ENCODE data around the gene PADI4. TPM values are rescaled to one million over a fixed set of nuclear protein-coding genes. Genes with fewer than 3 reads are reported as not detected.
A peak's percentile ranks its signal among the peaks of the same experiment; 100 is the strongest.

Gene PADI4
- total RNA-seq, 1 experiment from 2014 or later = 0.26 TPM

- TF ChIP-seq, protein P1, sequence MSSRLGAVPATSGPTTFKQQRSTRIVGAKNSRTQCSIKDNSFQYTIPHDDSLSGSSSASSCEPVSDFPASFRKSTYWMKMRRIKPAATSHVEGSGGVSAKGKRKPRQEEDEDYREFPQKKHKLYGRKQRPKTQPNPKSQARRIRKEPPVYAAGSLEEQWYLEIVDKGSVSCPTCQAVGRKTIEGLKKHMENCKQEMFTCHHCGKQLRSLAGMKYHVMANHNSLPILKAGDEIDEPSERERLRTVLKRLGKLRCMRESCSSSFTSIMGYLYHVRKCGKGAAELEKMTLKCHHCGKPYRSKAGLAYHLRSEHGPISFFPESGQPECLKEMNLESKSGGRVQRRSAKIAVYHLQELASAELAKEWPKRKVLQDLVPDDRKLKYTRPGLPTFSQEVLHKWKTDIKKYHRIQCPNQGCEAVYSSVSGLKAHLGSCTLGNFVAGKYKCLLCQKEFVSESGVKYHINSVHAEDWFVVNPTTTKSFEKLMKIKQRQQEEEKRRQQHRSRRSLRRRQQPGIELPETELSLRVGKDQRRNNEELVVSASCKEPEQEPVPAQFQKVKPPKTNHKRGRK (CRISPR knock-in tag; IDR thresholded peaks at IDR 0.05; ENCODE audit: borderline replicate concordance) = no peak
- TF ChIP-seq CREM (CRISPR knock-in tag; IDR thresholded peaks at IDR 0.05) = no peak
- no peak for TF ChIP-seq NR3C1 (CRISPR knock-in tag; conservative IDR thresholded peaks at IDR 0.05; ENCODE audit: low read depth)
- TF ChIP-seq, protein P2, sequence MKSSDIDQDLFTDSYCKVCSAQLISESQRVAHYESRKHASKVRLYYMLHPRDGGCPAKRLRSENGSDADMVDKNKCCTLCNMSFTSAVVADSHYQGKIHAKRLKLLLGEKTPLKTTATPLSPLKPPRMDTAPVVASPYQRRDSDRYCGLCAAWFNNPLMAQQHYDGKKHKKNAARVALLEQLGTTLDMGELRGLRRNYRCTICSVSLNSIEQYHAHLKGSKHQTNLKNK (CRISPR knock-in tag; IDR thresholded peaks at IDR 0.05) = no peak
- TF ChIP-seq RELA (CRISPR knock-in tag; IDR thresholded peaks at IDR 0.05; ENCODE audit: borderline replicate concordance) = no peak
- TF ChIP-seq, protein P3, sequence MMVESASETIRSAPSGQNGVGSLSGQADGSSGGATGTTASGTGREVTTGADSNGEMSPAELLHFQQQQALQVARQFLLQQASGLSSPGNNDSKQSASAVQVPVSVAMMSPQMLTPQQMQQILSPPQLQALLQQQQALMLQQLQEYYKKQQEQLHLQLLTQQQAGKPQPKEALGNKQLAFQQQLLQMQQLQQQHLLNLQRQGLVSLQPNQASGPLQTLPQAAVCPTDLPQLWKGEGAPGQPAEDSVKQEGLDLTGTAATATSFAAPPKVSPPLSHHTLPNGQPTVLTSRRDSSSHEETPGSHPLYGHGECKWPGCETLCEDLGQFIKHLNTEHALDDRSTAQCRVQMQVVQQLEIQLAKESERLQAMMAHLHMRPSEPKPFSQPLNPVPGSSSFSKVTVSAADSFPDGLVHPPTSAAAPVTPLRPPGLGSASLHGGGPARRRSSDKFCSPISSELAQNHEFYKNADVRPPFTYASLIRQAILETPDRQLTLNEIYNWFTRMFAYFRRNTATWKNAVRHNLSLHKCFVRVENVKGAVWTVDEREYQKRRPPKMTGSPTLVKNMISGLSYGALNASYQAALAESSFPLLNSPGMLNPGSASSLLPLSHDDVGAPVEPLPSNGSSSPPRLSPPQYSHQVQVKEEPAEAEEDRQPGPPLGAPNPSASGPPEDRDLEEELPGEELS (CRISPR knock-in tag; IDR thresholded peaks at IDR 0.05) = no peak
- TF ChIP-seq, protein P4, sequence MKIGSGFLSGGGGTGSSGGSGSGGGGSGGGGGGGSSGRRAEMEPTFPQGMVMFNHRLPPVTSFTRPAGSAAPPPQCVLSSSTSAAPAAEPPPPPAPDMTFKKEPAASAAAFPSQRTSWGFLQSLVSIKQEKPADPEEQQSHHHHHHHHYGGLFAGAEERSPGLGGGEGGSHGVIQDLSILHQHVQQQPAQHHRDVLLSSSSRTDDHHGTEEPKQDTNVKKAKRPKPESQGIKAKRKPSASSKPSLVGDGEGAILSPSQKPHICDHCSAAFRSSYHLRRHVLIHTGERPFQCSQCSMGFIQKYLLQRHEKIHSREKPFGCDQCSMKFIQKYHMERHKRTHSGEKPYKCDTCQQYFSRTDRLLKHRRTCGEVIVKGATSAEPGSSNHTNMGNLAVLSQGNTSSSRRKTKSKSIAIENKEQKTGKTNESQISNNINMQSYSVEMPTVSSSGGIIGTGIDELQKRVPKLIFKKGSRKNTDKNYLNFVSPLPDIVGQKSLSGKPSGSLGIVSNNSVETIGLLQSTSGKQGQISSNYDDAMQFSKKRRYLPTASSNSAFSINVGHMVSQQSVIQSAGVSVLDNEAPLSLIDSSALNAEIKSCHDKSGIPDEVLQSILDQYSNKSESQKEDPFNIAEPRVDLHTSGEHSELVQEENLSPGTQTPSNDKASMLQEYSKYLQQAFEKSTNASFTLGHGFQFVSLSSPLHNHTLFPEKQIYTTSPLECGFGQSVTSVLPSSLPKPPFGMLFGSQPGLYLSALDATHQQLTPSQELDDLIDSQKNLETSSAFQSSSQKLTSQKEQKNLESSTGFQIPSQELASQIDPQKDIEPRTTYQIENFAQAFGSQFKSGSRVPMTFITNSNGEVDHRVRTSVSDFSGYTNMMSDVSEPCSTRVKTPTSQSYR (CRISPR knock-in tag; IDR thresholded peaks at IDR 0.05) = no peak
- TF ChIP-seq KAT7 (CRISPR knock-in tag; IDR thresholded peaks at IDR 0.05; ENCODE audit: borderline replicate concordance) = no peak
- TF ChIP-seq AR (CRISPR knock-in tag; IDR thresholded peaks at IDR 0.05) = no peak; the same call in 1 of the 2 replicates
- TF ChIP-seq OVOL2 (CRISPR knock-in tag; IDR thresholded peaks at IDR 0.05; ENCODE audit: borderline replicate concordance) = 0 out of 2 replicates have a peak, but pooled peaks have one; percentile 21
- TF ChIP-seq HMGA2 (CRISPR knock-in tag; IDR thresholded peaks at IDR 0.05) = no peak
- TF ChIP-seq, protein P5, sequence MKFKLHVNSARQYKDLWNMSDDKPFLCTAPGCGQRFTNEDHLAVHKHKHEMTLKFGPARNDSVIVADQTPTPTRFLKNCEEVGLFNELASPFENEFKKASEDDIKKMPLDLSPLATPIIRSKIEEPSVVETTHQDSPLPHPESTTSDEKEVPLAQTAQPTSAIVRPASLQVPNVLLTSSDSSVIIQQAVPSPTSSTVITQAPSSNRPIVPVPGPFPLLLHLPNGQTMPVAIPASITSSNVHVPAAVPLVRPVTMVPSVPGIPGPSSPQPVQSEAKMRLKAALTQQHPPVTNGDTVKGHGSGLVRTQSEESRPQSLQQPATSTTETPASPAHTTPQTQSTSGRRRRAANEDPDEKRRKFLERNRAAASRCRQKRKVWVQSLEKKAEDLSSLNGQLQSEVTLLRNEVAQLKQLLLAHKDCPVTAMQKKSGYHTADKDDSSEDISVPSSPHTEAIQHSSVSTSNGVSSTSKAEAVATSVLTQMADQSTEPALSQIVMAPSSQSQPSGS (CRISPR knock-in tag; IDR thresholded peaks at IDR 0.05; ENCODE audit: borderline replicate concordance, low read depth) = no peak
- TF ChIP-seq ZNF317 (CRISPR knock-in tag; IDR thresholded peaks at IDR 0.05; ENCODE audit: borderline replicate concordance, low read depth) = no peak
- TF ChIP-seq GTF2I (CRISPR knock-in tag; conservative IDR thresholded peaks at IDR 0.05) = no peak
- TF ChIP-seq, protein P6, sequence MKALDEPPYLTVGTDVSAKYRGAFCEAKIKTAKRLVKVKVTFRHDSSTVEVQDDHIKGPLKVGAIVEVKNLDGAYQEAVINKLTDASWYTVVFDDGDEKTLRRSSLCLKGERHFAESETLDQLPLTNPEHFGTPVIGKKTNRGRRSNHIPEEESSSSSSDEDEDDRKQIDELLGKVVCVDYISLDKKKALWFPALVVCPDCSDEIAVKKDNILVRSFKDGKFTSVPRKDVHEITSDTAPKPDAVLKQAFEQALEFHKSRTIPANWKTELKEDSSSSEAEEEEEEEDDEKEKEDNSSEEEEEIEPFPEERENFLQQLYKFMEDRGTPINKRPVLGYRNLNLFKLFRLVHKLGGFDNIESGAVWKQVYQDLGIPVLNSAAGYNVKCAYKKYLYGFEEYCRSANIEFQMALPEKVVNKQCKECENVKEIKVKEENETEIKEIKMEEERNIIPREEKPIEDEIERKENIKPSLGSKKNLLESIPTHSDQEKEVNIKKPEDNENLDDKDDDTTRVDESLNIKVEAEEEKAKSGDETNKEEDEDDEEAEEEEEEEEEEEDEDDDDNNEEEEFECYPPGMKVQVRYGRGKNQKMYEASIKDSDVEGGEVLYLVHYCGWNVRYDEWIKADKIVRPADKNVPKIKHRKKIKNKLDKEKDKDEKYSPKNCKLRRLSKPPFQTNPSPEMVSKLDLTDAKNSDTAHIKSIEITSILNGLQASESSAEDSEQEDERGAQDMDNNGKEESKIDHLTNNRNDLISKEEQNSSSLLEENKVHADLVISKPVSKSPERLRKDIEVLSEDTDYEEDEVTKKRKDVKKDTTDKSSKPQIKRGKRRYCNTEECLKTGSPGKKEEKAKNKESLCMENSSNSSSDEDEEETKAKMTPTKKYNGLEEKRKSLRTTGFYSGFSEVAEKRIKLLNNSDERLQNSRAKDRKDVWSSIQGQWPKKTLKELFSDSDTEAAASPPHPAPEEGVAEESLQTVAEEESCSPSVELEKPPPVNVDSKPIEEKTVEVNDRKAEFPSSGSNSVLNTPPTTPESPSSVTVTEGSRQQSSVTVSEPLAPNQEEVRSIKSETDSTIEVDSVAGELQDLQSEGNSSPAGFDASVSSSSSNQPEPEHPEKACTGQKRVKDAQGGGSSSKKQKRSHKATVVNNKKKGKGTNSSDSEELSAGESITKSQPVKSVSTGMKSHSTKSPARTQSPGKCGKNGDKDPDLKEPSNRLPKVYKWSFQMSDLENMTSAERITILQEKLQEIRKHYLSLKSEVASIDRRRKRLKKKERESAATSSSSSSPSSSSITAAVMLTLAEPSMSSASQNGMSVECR (CRISPR knock-in tag; IDR thresholded peaks at IDR 0.05; ENCODE audit: borderline replicate concordance) = no peak
- no peak for TF ChIP-seq ZNF671 (CRISPR knock-in tag; IDR thresholded peaks at IDR 0.05)
- no peak for TF ChIP-seq TCF7 (CRISPR knock-in tag; IDR thresholded peaks at IDR 0.05; ENCODE audit: low read depth)
- TF ChIP-seq NR2C2 (CRISPR knock-in tag; IDR thresholded peaks at IDR 0.05) = no peak
- TF ChIP-seq ZNF423 (CRISPR knock-in tag; IDR thresholded peaks at IDR 0.05) = no peak
- TF ChIP-seq, protein P7, sequence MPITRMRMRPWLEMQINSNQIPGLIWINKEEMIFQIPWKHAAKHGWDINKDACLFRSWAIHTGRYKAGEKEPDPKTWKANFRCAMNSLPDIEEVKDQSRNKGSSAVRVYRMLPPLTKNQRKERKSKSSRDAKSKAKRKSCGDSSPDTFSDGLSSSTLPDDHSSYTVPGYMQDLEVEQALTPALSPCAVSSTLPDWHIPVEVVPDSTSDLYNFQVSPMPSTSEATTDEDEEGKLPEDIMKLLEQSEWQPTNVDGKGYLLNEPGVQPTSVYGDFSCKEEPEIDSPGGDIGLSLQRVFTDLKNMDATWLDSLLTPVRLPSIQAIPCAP (CRISPR knock-in tag; IDR thresholded peaks at IDR 0.05) = no peak
- TF ChIP-seq ZBTB21 (CRISPR knock-in tag; IDR thresholded peaks at IDR 0.05; ENCODE audit: borderline replicate concordance) = no peak
- TF ChIP-seq ATF1 (CRISPR knock-in tag; IDR thresholded peaks at IDR 0.05) = no peak
- no peak for TF ChIP-seq TP53 (CRISPR knock-in tag; IDR thresholded peaks at IDR 0.05)
- TF ChIP-seq ZNF219 (CRISPR knock-in tag; IDR thresholded peaks at IDR 0.05; ENCODE audit: borderline replicate concordance) = no peak
These were observed 96.8 kb downstream of the PADI4 start (continued) for GRCh38 chr1:17404820-17405219.
